Neural progenitor cell (in vitro differentiated cells): ENCODE measurements around the gene RIN2.

Experiments
- EZH2 ChIP-seq: fragments of 200-600 bp; sonication (generic); IDR thresholded peaks from 2 replicates; pipeline ENCODE4 v1.6.1; 2017; ENCODE audit warnings: antibody characterized with exemption, mild to moderate bottlenecking, moderate library complexity
- EZH2phosphoT487 ChIP-seq: fragments of 200-600 bp; sonication (generic); IDR thresholded peaks from 2 replicates; pipeline ENCODE4 v1.6.1; 2017; ENCODE audit warnings: antibody characterized with exemption
- TF ChIP-seq, protein P1 (sequence below): fragments of 200-600 bp; sonication (generic); IDR thresholded peaks from 2 replicates; pipeline ENCODE4 v1.5.1; 2017; ENCODE audit warnings: antibody characterized with exemption, mild to moderate bottlenecking

- no peak for TF ChIP-seq EZH2phosphoT487
- TF ChIP-seq, protein P1, sequence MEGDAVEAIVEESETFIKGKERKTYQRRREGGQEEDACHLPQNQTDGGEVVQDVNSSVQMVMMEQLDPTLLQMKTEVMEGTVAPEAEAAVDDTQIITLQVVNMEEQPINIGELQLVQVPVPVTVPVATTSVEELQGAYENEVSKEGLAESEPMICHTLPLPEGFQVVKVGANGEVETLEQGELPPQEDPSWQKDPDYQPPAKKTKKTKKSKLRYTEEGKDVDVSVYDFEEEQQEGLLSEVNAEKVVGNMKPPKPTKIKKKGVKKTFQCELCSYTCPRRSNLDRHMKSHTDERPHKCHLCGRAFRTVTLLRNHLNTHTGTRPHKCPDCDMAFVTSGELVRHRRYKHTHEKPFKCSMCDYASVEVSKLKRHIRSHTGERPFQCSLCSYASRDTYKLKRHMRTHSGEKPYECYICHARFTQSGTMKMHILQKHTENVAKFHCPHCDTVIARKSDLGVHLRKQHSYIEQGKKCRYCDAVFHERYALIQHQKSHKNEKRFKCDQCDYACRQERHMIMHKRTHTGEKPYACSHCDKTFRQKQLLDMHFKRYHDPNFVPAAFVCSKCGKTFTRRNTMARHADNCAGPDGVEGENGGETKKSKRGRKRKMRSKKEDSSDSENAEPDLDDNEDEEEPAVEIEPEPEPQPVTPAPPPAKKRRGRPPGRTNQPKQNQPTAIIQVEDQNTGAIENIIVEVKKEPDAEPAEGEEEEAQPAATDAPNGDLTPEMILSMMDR = no peak
- TF ChIP-seq EZH2 = no peak
These were observed 8.4 kb upstream of the RIN2 start for GRCh38 chr20:19749618-19750071.
